Erythroblast (primary cell): ENCODE data around the gene RNF149.
"Not testable (repeated sequence)": the region's sequence is repeated elsewhere in the genome, so short reads cannot be mapped to it uniquely, and the experiment has no call there.

Experiments
- DNase-seq, 2 experiments: peaks; one replicate each; lab custom pipeline; 2025; lab: John Stamatoyannopoulos, UW
- GATA1 ChIP-seq: IDR thresholded peaks from 2 replicates; pipeline ENCODE4 v1.6.1; 2011; ENCODE audit warnings: low read depth, mild to moderate bottlenecking, control low read depth, low read length, moderate library complexity
- POLR2A ChIP-seq: IDR thresholded peaks from 2 replicates; pipeline ENCODE4 v1.6.1; 2011; ENCODE audit warnings: mild to moderate bottlenecking, low read length

The RNF149 gene

DNA sequence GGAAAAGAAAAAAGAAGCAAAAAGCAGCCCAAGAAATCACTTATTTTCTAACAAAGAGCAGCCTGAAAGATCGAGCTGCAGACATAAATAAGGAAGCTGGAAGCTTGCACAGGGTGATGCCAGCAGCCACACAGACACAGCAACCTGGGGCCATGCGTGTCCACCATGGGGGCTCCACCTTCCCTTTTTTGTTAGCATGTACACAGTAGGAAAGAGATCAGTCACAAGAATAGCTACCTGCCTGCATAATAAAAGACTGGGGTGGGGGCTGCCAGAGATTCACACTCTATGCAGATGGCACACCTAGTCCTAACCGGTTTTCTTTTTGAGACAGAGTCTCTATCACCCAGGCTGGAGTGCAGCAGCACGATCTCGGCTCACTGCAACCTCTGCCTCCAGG is 58.7 kb downstream of the RNF149 start:
- DNase-seq, result no peak
- TF ChIP-seq POLR2A, result no peak
- TF ChIP-seq GATA1, result no peak

GRCh38 chr2:101248756-101249155 is 59.7 kb downstream of the RNF149 start:
- peak in 1 of 2 experiments; percentile 16 for DNase-seq

GRCh38 chr2:101245468-101245867 is 63.0 kb downstream of the RNF149 start:
- DNase-seq, result not testable (repeated sequence)

DNA sequence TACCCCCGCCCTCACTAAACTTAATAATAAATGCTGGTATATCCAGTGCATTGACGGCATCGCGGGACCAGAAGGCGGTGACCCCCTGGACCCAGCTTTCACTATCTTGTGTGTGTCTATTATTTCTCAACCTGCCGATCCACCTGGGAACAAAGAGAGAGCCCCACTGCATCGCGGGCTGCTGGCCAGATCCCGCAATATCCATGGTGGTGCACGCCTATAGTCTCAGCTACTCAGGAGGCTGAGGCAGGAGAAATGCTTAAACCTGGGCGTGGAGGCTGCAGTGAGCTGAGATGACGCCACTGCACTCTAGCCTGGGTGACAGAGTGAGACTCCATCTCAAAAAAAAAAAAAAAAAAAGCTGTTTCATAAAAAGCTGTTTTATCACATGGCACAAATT is 63.6 kb downstream of the RNF149 start:
- DNase-seq, result not testable (repeated sequence)

- not testable (repeated sequence) for DNase-seq
These were observed 64.1 kb downstream of the RNF149 start for GRCh38 chr2:101244373-101244772.

- DNase-seq, result no peak
- no peak for TF ChIP-seq GATA1
- no peak for TF ChIP-seq POLR2A
These were observed 67.3 kb downstream of the RNF149 start for GRCh38 chr2:101241158-101241557.

DNA sequence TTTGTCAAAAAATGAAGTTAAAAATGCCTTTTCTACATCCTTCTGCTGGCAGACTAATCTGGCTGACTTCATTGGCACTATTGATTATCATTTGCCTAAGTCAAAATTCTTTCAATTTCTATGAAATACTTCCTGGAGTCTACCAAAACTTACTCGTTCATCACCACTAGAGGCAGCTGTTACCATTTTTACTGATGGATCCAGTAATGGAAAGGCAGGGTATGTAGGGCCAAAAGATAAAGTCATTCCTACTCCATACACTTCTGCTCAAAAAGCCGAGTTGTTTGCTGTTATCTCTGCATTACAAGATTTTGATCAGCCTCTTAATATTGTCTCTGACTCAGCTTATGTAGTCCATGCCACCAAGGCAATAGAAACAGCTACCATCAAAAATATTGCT is 67.8 kb downstream of the RNF149 start:
- DNase-seq, result peak; percentile 21 to 29

- not testable (repeated sequence) for DNase-seq
These were observed 68.8 kb downstream of the RNF149 start for GRCh38 chr2:101239760-101240118.

DNA sequence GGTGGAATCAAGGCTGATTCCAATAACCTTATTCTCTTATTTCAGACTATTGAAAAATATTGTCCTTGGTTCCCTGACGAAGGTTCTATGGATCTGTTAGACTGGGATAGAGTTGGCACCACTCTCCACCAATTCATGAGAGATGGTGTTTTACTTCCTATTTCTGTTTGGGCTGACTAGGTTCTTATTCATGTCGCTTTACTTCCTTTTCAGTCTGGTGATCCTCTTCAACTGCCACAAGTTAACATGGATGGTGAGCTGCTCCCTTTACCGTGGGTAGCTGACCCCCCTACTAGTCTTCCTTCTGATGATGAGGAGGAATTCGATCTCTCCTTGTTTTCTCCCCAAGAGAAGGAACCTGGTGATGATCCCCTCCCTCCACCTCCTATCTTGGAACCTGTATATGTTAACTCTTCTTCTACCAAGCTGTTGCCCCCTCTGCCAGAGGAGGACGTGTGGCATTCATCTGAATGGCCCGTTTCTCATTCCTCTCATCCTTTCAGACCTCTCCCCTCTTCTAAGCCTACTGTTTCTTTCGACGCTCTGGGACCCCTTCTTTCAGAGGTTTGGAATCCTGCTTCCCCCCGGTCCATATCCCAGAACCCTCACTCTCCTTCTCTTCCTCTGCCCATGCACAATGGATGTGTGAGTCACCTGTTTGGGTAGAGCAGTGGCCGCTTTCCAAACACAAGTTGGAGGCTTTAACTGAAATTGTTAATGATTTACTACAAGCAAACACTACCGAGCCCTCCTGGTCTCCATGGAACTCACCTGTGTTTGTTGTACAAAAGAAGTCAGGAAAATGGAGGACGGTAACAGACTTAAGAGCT is 69.4 kb downstream of the RNF149 start:
- no peak for TF ChIP-seq POLR2A
- no peak for DNase-seq

DNA sequence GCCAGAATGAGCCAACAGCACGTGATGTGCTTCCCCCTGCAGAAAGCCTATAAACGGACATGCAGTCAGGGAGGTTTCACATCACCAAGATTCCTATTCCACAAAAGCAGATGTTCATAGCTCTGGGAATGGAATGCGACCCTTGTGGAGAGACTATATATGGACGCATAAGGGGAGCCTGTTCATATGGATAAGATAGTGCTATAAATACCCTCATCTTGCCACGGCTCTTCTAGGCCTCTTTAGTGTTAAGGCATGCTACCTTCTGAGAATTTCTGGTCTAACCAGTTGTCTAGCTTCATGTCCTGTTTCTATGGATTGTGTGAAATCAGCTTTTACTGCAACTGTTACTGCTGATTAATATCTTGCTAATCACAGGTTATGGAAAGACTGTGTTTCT is 70.6 kb downstream of the RNF149 start:
- not testable (repeated sequence) for DNase-seq

GRCh38 chr2:101235956-101236355 is 72.5 kb downstream of the RNF149 start:
- DNase-seq, result not testable (repeated sequence)

- DNase-seq, result peak in 1 of 2 experiments; percentile 27
- TF ChIP-seq POLR2A, result no peak
- no peak for TF ChIP-seq GATA1
These were observed 74.1 kb downstream of the RNF149 start for GRCh38 chr2:101234169-101234938.

GRCh38 chr2:101232770-101233169 is 75.7 kb downstream of the RNF149 start:
- TF ChIP-seq POLR2A (no peak), GATA1 (no peak)
- DNase-seq, result no peak

DNA sequence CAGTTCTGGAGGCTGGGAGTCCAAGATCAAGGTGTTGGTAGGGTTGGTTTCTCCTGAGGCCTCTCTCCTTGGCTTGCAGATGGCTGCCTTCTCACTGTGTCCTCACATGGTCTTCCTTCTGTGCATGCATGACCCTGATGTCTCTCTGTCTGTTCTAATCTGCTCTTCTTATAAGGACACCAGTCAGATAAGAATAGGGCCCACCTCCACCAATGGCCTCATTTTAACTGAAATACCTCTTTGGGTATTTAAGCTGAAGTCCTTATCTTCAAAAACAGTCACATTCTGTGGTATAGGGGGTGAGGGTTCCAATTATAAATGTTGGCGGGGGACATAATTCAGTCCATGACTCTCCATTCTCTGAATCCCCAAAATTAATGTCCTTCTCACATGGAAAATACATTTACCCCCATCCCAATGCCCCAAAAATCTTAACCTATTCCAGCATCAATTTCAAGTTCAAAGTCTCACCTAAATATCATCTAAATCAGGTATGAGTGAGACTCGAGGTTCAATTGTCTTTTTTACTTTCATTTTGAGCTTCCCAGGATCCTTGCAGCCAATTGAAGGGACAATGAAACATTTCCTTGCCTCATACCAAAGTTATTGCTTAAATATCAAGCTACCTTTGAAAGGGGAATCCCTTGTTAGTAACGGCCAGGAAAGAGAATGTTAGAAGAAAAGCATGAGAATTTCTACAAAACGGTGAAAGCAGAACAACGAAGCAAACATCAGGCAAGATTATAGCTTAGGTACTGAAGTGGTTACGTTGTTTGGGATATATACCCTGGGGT is 76.4 kb downstream of the RNF149 start:
- TF ChIP-seq POLR2A (no peak), GATA1 (no peak)
- peak in 1 of 2 experiments; percentile 40 for DNase-seq

GRCh38 chr2:101231240-101231639 is 77.3 kb downstream of the RNF149 start:
- TF ChIP-seq POLR2A (no peak), GATA1 (no peak)

More at GRCh38 chr2:101231240-101231639, 77.3 kb downstream of the RNF149 start:
- DNase-seq, result no peak
